ENCODE results near the gene ADAMTSL3. TPM values are rescaled to one million over a fixed set of nuclear protein-coding genes. Genes with fewer than 3 reads are reported as not detected.
"Not testable (repeated sequence)": the region's sequence is repeated elsewhere in the genome, so short reads cannot be mapped to it uniquely, and the experiment has no call there.

ADAMTSL3 gene
- total RNA-seq, 3 donors from 2014 or later, result not detected

GRCh38 chr15:83732770-83733169, 78.8 kb downstream of the ADAMTSL3 start:
- Mint-ChIP-seq H3K9me3 (peaks cover 10% of the 10 kb centered on the region), H3K4me3 (no peak overlapping the region), H3K27me3 (ENCODE audit: low read depth) (peaks cover 3% of the 10 kb centered on the region), H3K4me1 (ENCODE audit: low read depth) (no peaks in the 10 kb centered on the region), H3K36me3 (ENCODE audit: insufficient read depth) (no peaks in the 10 kb centered on the region)
- ATAC-seq (no peak), DNase-seq (no peak)

- ATAC-seq (no peak), DNase-seq (no peak)
- H3K27me3 Mint-ChIP-seq (ENCODE audit: low read depth), result peaks cover 3% of the 10 kb centered on the region
- H3K36me3 Mint-ChIP-seq (ENCODE audit: insufficient read depth), result no peaks in the 10 kb centered on the region
- H3K4me3 Mint-ChIP-seq, result no peak overlapping the region
- no peaks in the 10 kb centered on the region for H3K4me1 Mint-ChIP-seq (ENCODE audit: low read depth)
- peaks cover 6% of the 10 kb centered on the region for H3K9me3 Mint-ChIP-seq
These were observed 79.3 kb downstream of the ADAMTSL3 start for GRCh38 chr15:83733206-83733605.

GRCh38 chr15:83733691-83734090, 79.8 kb downstream of the ADAMTSL3 start:
- ATAC-seq (no peak), DNase-seq (no peak)
- Mint-ChIP-seq H3K4me1 (ENCODE audit: low read depth) (no peaks in the 10 kb centered on the region), H3K4me3 (no peak overlapping the region), H3K36me3 (ENCODE audit: insufficient read depth) (no peaks in the 10 kb centered on the region), H3K27me3 (ENCODE audit: low read depth) (peaks cover 3% of the 10 kb centered on the region), H3K9me3 (peaks cover 6% of the 10 kb centered on the region)

GRCh38 chr15:83734487-83734886, 80.6 kb downstream of the ADAMTSL3 start:
- DNase-seq (no peak), ATAC-seq (no peak)
- no peaks in the 10 kb centered on the region for H3K36me3 Mint-ChIP-seq (ENCODE audit: insufficient read depth)
- peaks cover under 1% of the 10 kb centered on the region for H3K9me3 Mint-ChIP-seq
- no peaks in the 10 kb centered on the region for H3K4me1 Mint-ChIP-seq (ENCODE audit: low read depth)
- no peak overlapping the region for H3K4me3 Mint-ChIP-seq
- H3K27me3 Mint-ChIP-seq (ENCODE audit: low read depth), result peaks cover 3% of the 10 kb centered on the region

GRCh38 chr15:83739629-83740028, 85.7 kb downstream of the ADAMTSL3 start:
- H3K36me3 Mint-ChIP-seq (ENCODE audit: insufficient read depth), result no peaks in the 10 kb centered on the region
- H3K27me3 Mint-ChIP-seq (ENCODE audit: low read depth), result peaks cover 2% of the 10 kb centered on the region
- H3K4me3 Mint-ChIP-seq, result no peak overlapping the region
- no peaks in the 10 kb centered on the region for H3K4me1 Mint-ChIP-seq (ENCODE audit: low read depth)
- DNase-seq, result no peak
- no peak for ATAC-seq
- peaks cover 6% of the 10 kb centered on the region for H3K9me3 Mint-ChIP-seq

GRCh38 chr15:83745771-83746170, 91.8 kb downstream of the ADAMTSL3 start:
- no peak overlapping the region for H3K4me3 Mint-ChIP-seq
- H3K9me3 Mint-ChIP-seq, result peaks cover 6% of the 10 kb centered on the region
- DNase-seq (no peak), ATAC-seq (no peak)
- no peaks in the 10 kb centered on the region for H3K4me1 Mint-ChIP-seq (ENCODE audit: low read depth)
- no peaks in the 10 kb centered on the region for H3K36me3 Mint-ChIP-seq (ENCODE audit: insufficient read depth)
- H3K27me3 Mint-ChIP-seq (ENCODE audit: low read depth), result peaks cover 10% of the 10 kb centered on the region

- Mint-ChIP-seq H3K27me3 (ENCODE audit: low read depth) (peaks cover 10% of the 10 kb centered on the region), H3K36me3 (ENCODE audit: insufficient read depth) (no peaks in the 10 kb centered on the region), H3K9me3 (peaks cover 6% of the 10 kb centered on the region), H3K4me1 (ENCODE audit: low read depth) (no peaks in the 10 kb centered on the region), H3K4me3 (no peak overlapping the region)
- ATAC-seq (no peak), DNase-seq (no peak)
These were observed 92.3 kb downstream of the ADAMTSL3 start for GRCh38 chr15:83746231-83746630.

- H3K9me3 Mint-ChIP-seq, result peaks cover 6% of the 10 kb centered on the region
- H3K4me3 Mint-ChIP-seq, result no peak overlapping the region
- no peak for ATAC-seq
- DNase-seq, result no peak
- no peaks in the 10 kb centered on the region for H3K4me1 Mint-ChIP-seq (ENCODE audit: low read depth)
- H3K27me3 Mint-ChIP-seq (ENCODE audit: low read depth), result peaks cover 10% of the 10 kb centered on the region
- H3K36me3 Mint-ChIP-seq (ENCODE audit: insufficient read depth), result no peaks in the 10 kb centered on the region
These were observed 93.3 kb downstream of the ADAMTSL3 start for GRCh38 chr15:83747050-83747717.

- no peaks in the 10 kb centered on the region for H3K4me1 Mint-ChIP-seq (ENCODE audit: low read depth)
- peaks cover 10% of the 10 kb centered on the region for H3K27me3 Mint-ChIP-seq (ENCODE audit: low read depth)
- no peaks in the 10 kb centered on the region for H3K36me3 Mint-ChIP-seq (ENCODE audit: insufficient read depth)
- no peak overlapping the region for H3K4me3 Mint-ChIP-seq
- H3K9me3 Mint-ChIP-seq, result peaks cover 6% of the 10 kb centered on the region
- ATAC-seq (no peak), DNase-seq (no peak)
These were observed 93.8 kb downstream of the ADAMTSL3 start for GRCh38 chr15:83747718-83748110.

- H3K36me3 Mint-ChIP-seq (ENCODE audit: insufficient read depth), result no peaks in the 10 kb centered on the region
- no peak for DNase-seq
- no peak for ATAC-seq
- H3K9me3 Mint-ChIP-seq, result peaks cover 6% of the 10 kb centered on the region
- H3K4me3 Mint-ChIP-seq, result no peak overlapping the region
- H3K4me1 Mint-ChIP-seq (ENCODE audit: low read depth), result no peaks in the 10 kb centered on the region
- H3K27me3 Mint-ChIP-seq (ENCODE audit: low read depth), result peaks cover 3% of the 10 kb centered on the region
These were observed 100.1 kb downstream of the ADAMTSL3 start for GRCh38 chr15:83753872-83754493.

GRCh38 chr15:83757291-83757690, 103.4 kb downstream of the ADAMTSL3 start:
- H3K4me3 Mint-ChIP-seq; ATAC-seq; H3K27me3 Mint-ChIP-seq (ENCODE audit: low read depth); H3K36me3 Mint-ChIP-seq (ENCODE audit: insufficient read depth); DNase-seq; H3K4me1 Mint-ChIP-seq (ENCODE audit: low read depth); H3K9me3 Mint-ChIP-seq: not testable (repeated sequence)

GRCh38 chr15:83762367-83762766, 108.4 kb downstream of the ADAMTSL3 start:
- Mint-ChIP-seq H3K27me3 (ENCODE audit: low read depth) (no peaks in the 10 kb centered on the region), H3K9me3 (peaks cover 10% of the 10 kb centered on the region), H3K36me3 (ENCODE audit: insufficient read depth) (no peaks in the 10 kb centered on the region), H3K4me3 (no peak overlapping the region), H3K4me1 (ENCODE audit: low read depth) (no peaks in the 10 kb centered on the region)
- ATAC-seq (no peak), DNase-seq (no peak)

GRCh38 chr15:83764201-83764838, 110.4 kb downstream of the ADAMTSL3 start:
- Mint-ChIP-seq H3K27me3 (ENCODE audit: low read depth) (no peaks in the 10 kb centered on the region), H3K9me3 (peaks cover 3% of the 10 kb centered on the region), H3K4me3 (no peak overlapping the region), H3K36me3 (ENCODE audit: insufficient read depth) (no peaks in the 10 kb centered on the region), H3K4me1 (ENCODE audit: low read depth) (no peaks in the 10 kb centered on the region)
- ATAC-seq (no peak), DNase-seq (no peak)

- DNase-seq (no peak), ATAC-seq (no peak)
- Mint-ChIP-seq H3K4me1 (ENCODE audit: low read depth) (no peaks in the 10 kb centered on the region), H3K4me3 (no peak overlapping the region), H3K36me3 (ENCODE audit: insufficient read depth) (no peaks in the 10 kb centered on the region), H3K27me3 (ENCODE audit: low read depth) (no peaks in the 10 kb centered on the region), H3K9me3 (no peaks in the 10 kb centered on the region)
These were observed 112.4 kb downstream of the ADAMTSL3 start for GRCh38 chr15:83766339-83766738.

- ATAC-seq, result no peak
- no peaks in the 10 kb centered on the region for H3K9me3 Mint-ChIP-seq
- H3K4me3 Mint-ChIP-seq, result no peak overlapping the region
- no peak for DNase-seq
- no peaks in the 10 kb centered on the region for H3K36me3 Mint-ChIP-seq (ENCODE audit: insufficient read depth)
- no peaks in the 10 kb centered on the region for H3K4me1 Mint-ChIP-seq (ENCODE audit: low read depth)
- peaks cover 2% of the 10 kb centered on the region for H3K27me3 Mint-ChIP-seq (ENCODE audit: low read depth)
These were observed 113.8 kb downstream of the ADAMTSL3 start for GRCh38 chr15:83767741-83768140.

All from activated T-cell treated with anti-CD3 and anti-CD28 coated beads, Interleukin-2, amount 50 U/mL, for 4 hours (primary cell).